Peyer's patch (tissue), 4 donors: ENCODE results near the gene KAT7. TPM values are rescaled to one million over a fixed set of nuclear protein-coding genes. Genes with fewer than 3 reads are reported as not detected.

Experiments used
- DNase-seq, 3 donors: peaks; one replicate each; pipeline ENCODE4 v3.0.0-alpha.2; 2017 to 2019
- H3K27ac ChIP-seq, 4 donors: fragments of 200-600 bp; sonication (generic); one replicate each; pipeline ENCODE4 v1.5.1; 2016 to 2019
- H3K27me3 ChIP-seq, 2 donors: fragments of 200-600 bp; sonication (generic); one replicate each; pipeline ENCODE4 v1.5.1; 2019
- H3K36me3 ChIP-seq, 3 donors: fragments of 200-600 bp; sonication (generic); one replicate each; pipeline ENCODE4 v1.5.1; 2016 to 2019
- H3K4me1 ChIP-seq, 4 donors: fragments of 200-600 bp; sonication (generic); one replicate each; pipeline ENCODE4 v1.5.1; 2016 to 2019
- H3K4me3 ChIP-seq, 4 donors: fragments of 200-600 bp; sonication (generic); 1 replicate in 3 of 4; 2 replicates in 1 of 4; pipeline ENCODE4 v1.5.1; 2016 to 2019; ENCODE audit warnings: mild to moderate bottlenecking in 1 of 4
- H3K9me3 ChIP-seq, 4 donors: fragments of 200-600 bp; sonication (generic); one replicate each; pipeline ENCODE4 v1.5.1; 2016 to 2019; ENCODE audit warnings: mild to moderate bottlenecking in 1 of 4
- CTCF ChIP-seq, 6 experiments: fragments of 450-650 bp in 4 of 6; fragments of 200-600 bp in 2 of 6; sonication (generic) in 1 of 6; IDR thresholded peaks; one replicate each; pipeline ENCODE4 v1.5.1; 2017 to 2019; ENCODE audit warnings: antibody characterized with exemption in 6 of 6, mild to moderate bottlenecking in 3 of 6, moderate library complexity in 1 of 6
- POLR2A ChIP-seq, 2 donors: fragments of 450-650 bp; IDR thresholded peaks; one replicate each; pipeline ENCODE4 v1.5.1; 2017; ENCODE audit warnings: antibody characterized with exemption in 2 of 2, mild to moderate bottlenecking in 2 of 2, moderate library complexity in 2 of 2
- total RNA-seq, 4 donors: library from RNA; depleted of rRNA; stranded (reverse); fragments of >200 nt; gene quantifications; one replicate each; pipeline ENCODE4 v1.1.0, GENCODE V29; 2016

Gene KAT7
- total RNA-seq, 4 donors from 2014 or later = 44.3 to 50.9 (median 45.3) TPM

- no peak for DNase-seq
- Histone ChIP-seq H3K9me3 (no peaks in the 10 kb centered on the region), H3K27ac (no peak overlapping the region), H3K36me3 (peaks cover 0 to 66% (median 0%) of the 10 kb centered on the region in 3 donors), H3K4me1 (peaks cover 0 to 24% (median 9%) of the 10 kb centered on the region in 4 donors), H3K4me3 (no peak overlapping the region), H3K27me3 (no peaks in the 10 kb centered on the region)
- TF ChIP-seq POLR2A (IDR thresholded peaks at IDR 0.05) (no peak), CTCF (IDR thresholded peaks at IDR 0.05) (no peak)
Observed at GRCh38 chr17:49793309-49793708, 4.8 kb downstream of the KAT7 start.

- Histone ChIP-seq H3K27ac (no peak overlapping the region), H3K9me3 (no peaks in the 10 kb centered on the region), H3K27me3 (no peaks in the 10 kb centered on the region), H3K36me3 (peaks cover 0 to 85% (median 2%) of the 10 kb centered on the region in 3 donors), H3K4me3 (no peak overlapping the region), H3K4me1 (peaks cover 0 to 13% (median under 1%) of the 10 kb centered on the region in 4 donors)
- TF ChIP-seq CTCF (IDR thresholded peaks at IDR 0.05) = no peak
- TF ChIP-seq POLR2A (IDR thresholded peaks at IDR 0.05) = no peak
- no peak for DNase-seq
Observed at GRCh38 chr17:49795372-49795771, 6.9 kb downstream of the KAT7 start.

GRCh38 chr17:49798182-49798581 is 9.7 kb downstream of the KAT7 start:
- no peak for DNase-seq
- Histone ChIP-seq H3K4me1 (peaks cover 0 to 4% (median 0%) of the 10 kb centered on the region in 4 donors), H3K9me3 (no peaks in the 10 kb centered on the region), H3K36me3 (peaks cover 0 to 97% (median 2%) of the 10 kb centered on the region in 3 donors), H3K27ac (no peak overlapping the region), H3K27me3 (no peaks in the 10 kb centered on the region), H3K4me3 (no peak overlapping the region)
- TF ChIP-seq CTCF (IDR thresholded peaks at IDR 0.05) = no peak
- TF ChIP-seq POLR2A (IDR thresholded peaks at IDR 0.05) = no peak

GRCh38 chr17:49798738-49799137 is 10.3 kb downstream of the KAT7 start:
- Histone ChIP-seq H3K4me3 (no peak overlapping the region), H3K9me3 (no peaks in the 10 kb centered on the region), H3K27me3 (no peaks in the 10 kb centered on the region), H3K36me3 (peaks cover 0 to 97% (median 2%) of the 10 kb centered on the region in 3 donors), H3K4me1 (no peaks in the 10 kb centered on the region), H3K27ac (no peak overlapping the region)
- TF ChIP-seq POLR2A (IDR thresholded peaks at IDR 0.05) (no peak), CTCF (IDR thresholded peaks at IDR 0.05) (no peak)
- no peak for DNase-seq

- Histone ChIP-seq H3K4me1 (no peaks in the 10 kb centered on the region), H3K4me3 (no peak overlapping the region), H3K36me3 (peaks cover 0 to 98% (median 5%) of the 10 kb centered on the region in 3 donors), H3K27me3 (no peaks in the 10 kb centered on the region), H3K27ac (no peak overlapping the region), H3K9me3 (no peaks in the 10 kb centered on the region)
- TF ChIP-seq CTCF (IDR thresholded peaks at IDR 0.05) (no peak), POLR2A (IDR thresholded peaks at IDR 0.05) (no peak)
- no peak for DNase-seq
Observed at GRCh38 chr17:49809056-49809455, 20.6 kb downstream of the KAT7 start.
